CD14-positive monocyte (primary cell): Measurements from ENCODE around the gene ITGB8. TPM values are rescaled to one million over a fixed set of nuclear protein-coding genes. Genes with fewer than 3 reads are reported as not detected.

Experiments
- DNase-seq, 3 donors: peaks; one replicate each; pipeline ENCODE4 v3.0.0-alpha.2; 2011 to 2022
- H2AFZ ChIP-seq: 2 replicates; pipeline ENCODE4 v1.6.0; 2012; ENCODE audit warnings: mild to moderate bottlenecking, low read depth, low read length, inconsistent platforms; ENCODE audit not compliant: insufficient read depth, poor library complexity, severe bottlenecking
- H3K27ac ChIP-seq, 2 donors: 1 replicate in 1 of 2; 2 replicates in 1 of 2; pipeline ENCODE4 v1.5.1; 2012 to 2013; ENCODE audit warnings: low read length in 2 of 2, control low read depth in 1 of 2, inconsistent platforms in 1 of 2, low read depth in 1 of 2, mild to moderate bottlenecking in 1 of 2
- H3K27me3 ChIP-seq, 2 donors: one replicate each; pipeline versions ENCODE4 v1.6.0 to v1.6.1; 2011 to 2013; ENCODE audit warnings: low read length in 2 of 2; ENCODE audit not compliant: control insufficient read depth in 2 of 2, insufficient read depth in 2 of 2
- H3K36me3 ChIP-seq, 2 donors: replicated peaks in 1 of 2; 1 replicate in 1 of 2; 2 replicates in 1 of 2; pipeline versions ENCODE4 v1.5.1 to v1.6.1; 2012 to 2013; ENCODE audit warnings: low read length in 2 of 2, control low read depth in 1 of 2, inconsistent platforms in 1 of 2, mild to moderate bottlenecking in 1 of 2; ENCODE audit not compliant: insufficient read depth in 2 of 2, control insufficient read depth in 1 of 2
- H3K4me1 ChIP-seq, 2 donors: 1 replicate in 1 of 2; 2 replicates in 1 of 2; pipeline versions ENCODE4 v1.5.1 to v1.6.1; 2012 to 2013; ENCODE audit warnings: low read length in 2 of 2, control low read depth in 1 of 2, inconsistent platforms in 1 of 2, mild to moderate bottlenecking in 1 of 2, moderate library complexity in 1 of 2; ENCODE audit not compliant: insufficient read depth in 2 of 2, control insufficient read depth in 1 of 2
- H3K4me2 ChIP-seq: replicated peaks from 2 replicates; pipeline ENCODE3; 2012; ENCODE audit warnings: low read length, moderate library complexity, mild to moderate bottlenecking; ENCODE audit not compliant: poor library complexity, severe bottlenecking; ENCODE audit errors: extremely low read depth
- H3K4me3 ChIP-seq, 3 experiments: fragments of 200-600 bp in 1 of 3; sonication (generic) in 1 of 3; replicated peaks in 1 of 3; 1 replicate in 2 of 3; 2 replicates in 1 of 3; pipeline ENCODE4 v1.5.1; 2011 to 2013; ENCODE audit warnings: low read length in 3 of 3, mild to moderate bottlenecking in 3 of 3, control low read depth in 2 of 3, low read depth in 2 of 3, inconsistent platforms in 1 of 3, moderate library complexity in 1 of 3
- H3K79me2 ChIP-seq: 2 replicates; pipeline ENCODE4 v1.6.0; 2012; ENCODE audit warnings: mild to moderate bottlenecking, control low read depth, inconsistent platforms, low read length, moderate library complexity; ENCODE audit not compliant: insufficient read depth
- H3K9ac ChIP-seq: 2 replicates; pipeline ENCODE4 v1.6.0; 2017; ENCODE audit warnings: low read length, mild to moderate bottlenecking; ENCODE audit not compliant: insufficient read depth, poor library complexity, severe bottlenecking
- H3K9me3 ChIP-seq, 2 donors: replicated peaks in 1 of 2; 1 replicate in 1 of 2; 2 replicates in 1 of 2; pipeline versions ENCODE4 v1.5.1 to v1.6.1; 2012 to 2013; ENCODE audit warnings: low read length in 2 of 2, control low read depth in 1 of 2; ENCODE audit not compliant: control insufficient read depth in 1 of 2, insufficient read depth in 1 of 2
- H4K20me1 ChIP-seq: 2 replicates; pipeline ENCODE4 v1.6.0; 2012; ENCODE audit warnings: mild to moderate bottlenecking, low read length, control low read depth, moderate library complexity; ENCODE audit not compliant: insufficient read depth
- H3K27ac Mint-ChIP-seq, 7 donors: one replicate each; pipeline ENCODE4 v1.8.0; 2020; ENCODE audit warnings: mild to moderate bottlenecking in 7 of 7, mixed read lengths in 7 of 7, moderate library complexity in 6 of 7, inconsistent platforms in 2 of 7
- H3K27me3 Mint-ChIP-seq, 3 donors: one replicate each; pipeline ENCODE4 v1.8.0; 2021 to 2022; ENCODE audit warnings: low read depth in 3 of 3, mild to moderate bottlenecking in 3 of 3, mixed read lengths in 3 of 3, moderate library complexity in 3 of 3, inconsistent platforms in 1 of 3
- H3K36me3 Mint-ChIP-seq, 2 donors: one replicate each; pipeline ENCODE4 v1.8.0; 2020; ENCODE audit warnings: mixed read lengths in 2 of 2, inconsistent platforms in 1 of 2, mild to moderate bottlenecking in 1 of 2
- H3K4me1 Mint-ChIP-seq: one replicate; pipeline ENCODE4 v1.8.0; 2020; ENCODE audit warnings: mild to moderate bottlenecking, mixed read lengths
- H3K4me3 Mint-ChIP-seq, 2 donors: one replicate each; pipeline ENCODE4 v1.8.0; 2020; ENCODE audit warnings: mild to moderate bottlenecking in 2 of 2, mixed read lengths in 2 of 2, moderate library complexity in 1 of 2
- H3K9me3 Mint-ChIP-seq, 7 donors: one replicate each; pipeline ENCODE4 v1.8.0; 2020 to 2022; ENCODE audit warnings: mixed read lengths in 7 of 7, mild to moderate bottlenecking in 6 of 7, moderate library complexity in 6 of 7, inconsistent platforms in 2 of 7
- CTCF ChIP-seq: fragments of 200-600 bp; IDR thresholded peaks from one replicate; pipeline ENCODE4 v1.8.0; 2022; ENCODE audit warnings: antibody characterized with exemption, mild to moderate bottlenecking
- WGBS: methylation state at CpG from one replicate; pipeline ENCODE4 v1.1.5; 2013; ENCODE audit warnings: missing lambda C conversion rate; ENCODE audit not compliant: insufficient coverage; 5-methylcytosine and 5-hydroxymethylcytosine counted together
- intact Hi-C, 2 donors: fragments of 100-400 bp; cut with micrococcal nuclease; formaldehyde crosslinking; loops; one replicate each; pipeline versions ENCODE4 v1.15.0 to v1.15.1; 2023
- polyA plus RNA-seq, 3 donors: library from polyadenylated mRNA; depleted of rRNA in 1 of 3; unstranded in 2 of 3; stranded (reverse) in 1 of 3; fragments of 300-500 nt in 2 of 3; fragments of >200 nt in 1 of 3; fragmentation: Illumina TruSeq in 2 of 3; gene quantifications; 1 replicate in 2 of 3; 2 replicates in 1 of 3; pipeline ENCODE4 v1.2.3, GENCODE V29; 2012 to 2021

Gene ITGB8
- polyA plus RNA-seq, 3 donors = 0.01 to 0.28 (median 0.19) TPM

GRCh38 chr7:20450536-20450935, 119.8 kb downstream of the ITGB8 start:
- Histone ChIP-seq H3K36me3 (no peaks in the 10 kb centered on the region), H3K9ac (no peak overlapping the region), H3K27ac (peak overlapping the region; percentile 45 to 83), H3K4me1 (peaks cover 26 to 28% of the 10 kb centered on the region in 2 donors), H3K9me3 (no peaks in the 10 kb centered on the region), H3K4me2 (peak overlapping the region; percentile 59), H2AFZ (peak overlapping the region; percentile 12), H3K27me3 (no peaks in the 10 kb centered on the region), H4K20me1 (no peaks in the 10 kb centered on the region), H3K79me2 (no peaks in the 10 kb centered on the region), H3K4me3 (peak overlapping the region in 1 of 3 experiments; percentile 36)
- intact Hi-C loops = no loop called here
- no peaks in the 10 kb centered on the region for H3K36me3 Mint-ChIP-seq
- H3K27ac Mint-ChIP-seq = peak overlapping the region; percentile 79 to 91 (median 86)
- no peak for TF ChIP-seq CTCF
- peaks cover 0 to 2% (median 0%) of the 10 kb centered on the region in 7 donors for H3K9me3 Mint-ChIP-seq
- peaks cover 26% of the 10 kb centered on the region for H3K4me1 Mint-ChIP-seq
- peak overlapping the region in 1 of 2 donors; percentile 74 for H3K4me3 Mint-ChIP-seq
- 0% methylated on average over 1 of the region's 2 CpGs for WGBS
- peaks cover 0 to 2% (median 0%) of the 10 kb centered on the region in 3 donors for H3K27me3 Mint-ChIP-seq
- peak; percentile 53 to 76 (median 76) for DNase-seq

GRCh38 chr7:20454202-20454601, 123.5 kb downstream of the ITGB8 start:
- intact Hi-C loops = no loop called here
- Mint-ChIP-seq H3K4me1 (peaks cover 26% of the 10 kb centered on the region), H3K4me3 (no peak overlapping the region), H3K27ac (no peak overlapping the region), H3K36me3 (no peaks in the 10 kb centered on the region), H3K9me3 (peaks cover 0 to 3% (median 0%) of the 10 kb centered on the region in 7 donors), H3K27me3 (peaks cover 0 to 4% (median 0%) of the 10 kb centered on the region in 3 donors)
- no peak overlapping the region for H3K27ac ChIP-seq
- no peak overlapping the region for H3K9ac ChIP-seq
- H3K4me1 ChIP-seq = peaks cover 22 to 28% of the 10 kb centered on the region in 2 donors
- H3K36me3 ChIP-seq = no peaks in the 10 kb centered on the region
- H4K20me1 ChIP-seq = no peaks in the 10 kb centered on the region
- H3K4me3 ChIP-seq = no peak overlapping the region
- no peaks in the 10 kb centered on the region for H3K9me3 ChIP-seq
- H2AFZ ChIP-seq = no peak overlapping the region
- TF ChIP-seq CTCF = no peak
- no peaks in the 10 kb centered on the region for H3K79me2 ChIP-seq
- no peaks in the 10 kb centered on the region for H3K27me3 ChIP-seq
- no peak overlapping the region for H3K4me2 ChIP-seq
- 93% methylated on average over 4 of the region's 4 CpGs for WGBS
- DNase-seq = no peak
